HUES6 (cell line): ENCODE data around the gene UGT1A4.

Source experiments
- H3K27ac ChIP-seq: 2 replicates; pipeline ENCODE4 v1.7.0; 2013; ENCODE audit warnings: low read depth, mild to moderate bottlenecking, low read length, inconsistent platforms
- H3K27me3 ChIP-seq: 2 replicates; pipeline ENCODE4 v1.6.1; 2013; ENCODE audit warnings: low read length; ENCODE audit not compliant: control insufficient read depth, insufficient read depth
- H3K36me3 ChIP-seq: 2 replicates; pipeline ENCODE4 v1.6.1; 2013; ENCODE audit warnings: low read length; ENCODE audit not compliant: control insufficient read depth, insufficient read depth
- H3K4me1 ChIP-seq: 2 replicates; pipeline ENCODE4 v1.6.1; 2013; ENCODE audit warnings: low read length; ENCODE audit not compliant: control insufficient read depth, insufficient read depth
- H3K4me3 ChIP-seq: 2 replicates; pipeline ENCODE4 v1.5.1; 2013; ENCODE audit warnings: low read depth, low read length
- H3K9ac ChIP-seq: one replicate; pipeline ENCODE4 v1.6.1; 2013; ENCODE audit warnings: mild to moderate bottlenecking, low read length
- H3K9me3 ChIP-seq: 2 replicates; pipeline ENCODE4 v1.6.1; 2013; ENCODE audit warnings: low read depth, low read length; ENCODE audit not compliant: control insufficient read depth, insufficient read depth

Gene UGT1A4

DNA sequence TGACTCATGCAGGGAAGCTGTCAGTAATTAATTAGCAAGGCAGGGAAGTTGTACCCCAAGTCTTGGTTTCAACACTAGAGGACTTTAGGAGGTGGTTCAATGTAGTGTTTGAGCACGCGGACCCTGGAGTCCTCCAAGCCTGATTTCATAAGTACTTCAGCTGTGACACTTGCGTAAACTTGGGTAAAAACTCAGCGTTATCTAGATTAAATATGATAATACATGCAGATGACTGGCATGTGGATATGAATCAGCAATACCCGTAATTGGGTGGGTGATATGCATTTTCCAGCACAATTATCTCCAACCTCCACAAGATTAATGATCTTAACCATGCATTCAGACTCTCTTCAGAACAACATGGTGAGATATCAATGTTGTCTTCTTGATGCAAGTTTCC is 31.6 kb upstream of the UGT1A4 start:
- Histone ChIP-seq H3K27me3 (no peaks in the 10 kb centered on the region), H3K27ac (no peak overlapping the region), H3K4me1 (peaks cover 9% of the 10 kb centered on the region), H3K4me3 (no peak overlapping the region), H3K36me3 (no peaks in the 10 kb centered on the region), H3K9ac (no peak overlapping the region), H3K9me3 (no peaks in the 10 kb centered on the region)

GRCh38 chr2:233688341-233688740 is 30.2 kb upstream of the UGT1A4 start:
- H3K27me3 ChIP-seq = no peaks in the 10 kb centered on the region
- H3K9me3 ChIP-seq = no peaks in the 10 kb centered on the region
- H3K9ac ChIP-seq = no peak overlapping the region
- H3K36me3 ChIP-seq = no peaks in the 10 kb centered on the region
- peaks cover 12% of the 10 kb centered on the region for H3K4me1 ChIP-seq
- no peak overlapping the region for H3K27ac ChIP-seq
- H3K4me3 ChIP-seq = no peak overlapping the region

- no peak overlapping the region for H3K9ac ChIP-seq
- H3K27ac ChIP-seq = no peak overlapping the region
- no peaks in the 10 kb centered on the region for H3K27me3 ChIP-seq
- peaks cover 12% of the 10 kb centered on the region for H3K4me1 ChIP-seq
- H3K9me3 ChIP-seq = no peaks in the 10 kb centered on the region
- no peaks in the 10 kb centered on the region for H3K36me3 ChIP-seq
- H3K4me3 ChIP-seq = no peak overlapping the region
These were observed 29.5 kb upstream of the UGT1A4 start for GRCh38 chr2:233689031-233689430.

DNA sequence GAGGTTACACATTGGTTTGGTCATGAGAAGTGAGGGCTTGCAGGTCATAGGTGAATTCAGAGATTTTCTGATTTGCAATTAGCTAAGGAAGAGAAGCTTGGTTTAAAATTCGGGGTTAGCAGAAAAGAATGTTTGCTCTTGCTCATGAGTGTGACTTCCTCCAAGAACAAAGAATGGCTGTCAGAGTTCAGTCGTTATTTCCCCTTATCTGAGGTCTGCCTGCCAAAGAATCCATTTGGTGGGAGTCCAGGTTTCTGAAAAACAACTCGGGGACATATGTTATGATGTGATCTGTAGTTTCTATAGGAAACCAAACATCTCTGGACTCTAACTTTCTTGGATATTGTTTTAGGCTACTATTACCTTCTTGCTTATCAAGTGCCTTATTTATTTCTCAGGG is 29.0 kb upstream of the UGT1A4 start:
- Histone ChIP-seq H3K9ac (no peak overlapping the region), H3K36me3 (no peaks in the 10 kb centered on the region), H3K9me3 (no peaks in the 10 kb centered on the region), H3K4me1 (peaks cover 12% of the 10 kb centered on the region), H3K27ac (no peak overlapping the region), H3K27me3 (no peaks in the 10 kb centered on the region), H3K4me3 (no peak overlapping the region)

GRCh38 chr2:233690444-233690843 is 28.1 kb upstream of the UGT1A4 start:
- Histone ChIP-seq H3K27me3 (no peaks in the 10 kb centered on the region), H3K4me1 (peaks cover 12% of the 10 kb centered on the region)

GRCh38 chr2:233691443-233692433 is 26.8 kb upstream of the UGT1A4 start:
- no peaks in the 10 kb centered on the region for H3K9me3 ChIP-seq
- no peak overlapping the region for H3K9ac ChIP-seq
- H3K27me3 ChIP-seq = no peaks in the 10 kb centered on the region
- no peak overlapping the region for H3K27ac ChIP-seq
- no peak overlapping the region for H3K4me3 ChIP-seq
- no peaks in the 10 kb centered on the region for H3K36me3 ChIP-seq
- peaks cover 12% of the 10 kb centered on the region for H3K4me1 ChIP-seq

More at GRCh38 chr2:233690444-233690843, 28.1 kb upstream of the UGT1A4 start:
- H3K9me3 ChIP-seq = no peaks in the 10 kb centered on the region
- H3K4me3 ChIP-seq = no peak overlapping the region
- no peaks in the 10 kb centered on the region for H3K36me3 ChIP-seq
- H3K27ac ChIP-seq = no peak overlapping the region
- no peak overlapping the region for H3K9ac ChIP-seq

GRCh38 chr2:233692648-233693047 is 25.9 kb upstream of the UGT1A4 start, which contains the start of gene UGT1A6:
Gene UGT1A6, plus strand, starts transcription at chr2:233692890. Its CDS starts 115 bp downstream, at chr2:233693005.
- H3K36me3 ChIP-seq = no peaks in the 10 kb centered on the region

GRCh38 chr2:233693963-233694362 is 24.6 kb upstream of the UGT1A4 start:
- H3K36me3 ChIP-seq = no peaks in the 10 kb centered on the region
- no peaks in the 10 kb centered on the region for H3K9me3 ChIP-seq
- H3K9ac ChIP-seq = no peak overlapping the region
- peaks cover 12% of the 10 kb centered on the region for H3K4me1 ChIP-seq
- no peak overlapping the region for H3K27ac ChIP-seq
- no peak overlapping the region for H3K4me3 ChIP-seq
- no peaks in the 10 kb centered on the region for H3K27me3 ChIP-seq

More at GRCh38 chr2:233692648-233693047, 25.9 kb upstream of the UGT1A4 start, which contains the start of gene UGT1A6:
- Histone ChIP-seq H3K4me1 (peaks cover 12% of the 10 kb centered on the region), H3K27me3 (no peaks in the 10 kb centered on the region), H3K9ac (no peak within 1 kb of the TSS), H3K9me3 (no peaks in the 10 kb centered on the region), H3K27ac (no peak within 1 kb of the TSS), H3K4me3 (no peak within 1 kb of the TSS)

GRCh38 chr2:233698740-233699139 is 19.8 kb upstream of the UGT1A4 start:
- Histone ChIP-seq H3K9me3 (no peaks in the 10 kb centered on the region), H3K27ac (no peak overlapping the region), H3K27me3 (no peaks in the 10 kb centered on the region), H3K9ac (no peak overlapping the region), H3K4me1 (peaks cover 11% of the 10 kb centered on the region), H3K36me3 (no peaks in the 10 kb centered on the region), H3K4me3 (no peak overlapping the region)

DNA sequence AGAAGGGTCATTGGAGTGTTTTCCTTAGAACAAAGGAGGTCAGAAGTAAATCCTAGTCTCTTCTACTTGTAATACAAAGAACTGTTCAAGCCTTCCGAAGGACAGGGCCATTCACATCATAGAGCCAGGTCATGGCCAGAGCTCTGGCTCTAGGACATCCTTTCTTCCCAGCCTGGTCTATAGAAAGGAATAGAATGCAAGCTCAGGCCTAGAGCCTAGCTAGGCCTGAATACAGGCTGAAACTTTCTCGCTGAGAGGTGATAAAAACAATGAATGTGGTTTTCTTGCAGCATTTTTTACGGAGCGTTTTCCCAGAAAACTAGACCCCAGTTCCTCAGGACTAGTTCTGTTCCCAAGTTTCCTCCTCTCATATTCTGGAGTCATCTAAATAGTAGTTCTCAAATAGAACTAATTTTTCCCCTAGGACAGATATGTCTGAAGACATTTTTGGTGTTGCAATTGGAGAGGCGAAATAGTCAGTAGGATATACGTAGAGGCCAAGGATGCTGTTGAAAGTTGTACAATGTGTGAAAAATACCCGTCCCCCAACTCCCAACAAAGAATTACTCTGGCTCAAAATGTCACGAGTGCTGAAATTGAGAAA is 19.0 kb upstream of the UGT1A4 start:
- peaks cover 11% of the 10 kb centered on the region for H3K4me1 ChIP-seq
- no peaks in the 10 kb centered on the region for H3K9me3 ChIP-seq
- peak overlapping the region; percentile 65 for H3K27ac ChIP-seq
- no peak overlapping the region for H3K4me3 ChIP-seq
- no peak overlapping the region for H3K9ac ChIP-seq
- no peaks in the 10 kb centered on the region for H3K36me3 ChIP-seq
- no peaks in the 10 kb centered on the region for H3K27me3 ChIP-seq

DNA sequence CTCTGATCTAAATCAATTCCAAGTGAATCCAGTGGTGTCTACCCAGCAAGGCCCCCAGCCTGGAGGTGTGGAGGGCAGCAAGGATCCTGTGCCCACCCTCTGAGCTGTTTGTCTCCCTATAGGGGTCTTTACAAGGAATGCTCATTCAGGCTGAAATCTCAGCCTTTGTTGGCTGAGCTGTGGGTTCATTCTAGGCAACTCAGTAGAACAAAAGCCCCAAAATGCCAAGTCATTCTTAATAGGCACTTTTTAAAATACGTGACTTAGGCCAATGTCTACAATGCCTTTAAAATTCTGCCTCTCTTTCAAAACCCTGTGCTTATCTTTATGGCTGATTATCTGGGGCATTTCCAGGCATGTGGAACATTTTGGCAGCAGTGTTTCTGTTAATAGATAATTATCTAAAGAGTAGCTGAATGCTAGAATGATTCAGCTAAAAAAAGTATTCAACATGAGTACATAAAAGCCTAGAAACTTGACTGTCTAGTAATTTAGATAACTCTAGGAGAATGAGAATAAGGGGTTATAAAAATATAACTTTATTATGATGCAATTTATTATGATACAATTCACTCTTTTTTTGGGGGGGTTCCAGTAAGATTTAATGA is 18.4 kb upstream of the UGT1A4 start:
- H3K27ac ChIP-seq = peak overlapping the region; percentile 65
- no peaks in the 10 kb centered on the region for H3K27me3 ChIP-seq
- peaks cover 11% of the 10 kb centered on the region for H3K4me1 ChIP-seq
- no peak overlapping the region for H3K4me3 ChIP-seq
- H3K36me3 ChIP-seq = no peaks in the 10 kb centered on the region
- H3K9me3 ChIP-seq = no peaks in the 10 kb centered on the region
- H3K9ac ChIP-seq = no peak overlapping the region
